Endothelial cell of umbilical vein (primary cell): ENCODE data around the gene PTPRE. TPM values are rescaled to one million over a fixed set of nuclear protein-coding genes. Genes with fewer than 3 reads are reported as not detected.
"Not testable (repeated sequence)": the region's sequence is repeated elsewhere in the genome, so short reads cannot be mapped to it uniquely, and the experiment has no call there.

Experiments
- BruUV-seq: library from RNA; stranded (reverse); fragments of 400-500 nt; replicated peaks from 2 replicates; lab custom pipeline; 2021; lab: Mats Ljungman, UMichigan
- CTCF ChIA-PET: fragments of 300-600, 350-600 bp; sonication (Branson Sonifier 250); formaldehyde crosslinking; loops from one replicate; lab custom pipeline; 2021; ENCODE audit warnings: antibody characterized with exemption, inconsistent platforms; lab: Charles Lee
- POLR2A ChIA-PET: fragments of 300-600, 350-600 bp; sonication (Branson Sonifier 250); formaldehyde crosslinking; loops from one replicate; lab custom pipeline; 2021; ENCODE audit warnings: antibody characterized with exemption, inconsistent platforms; lab: Charles Lee
- DNase-seq: peaks from one replicate; pipeline ENCODE4 v3.0.0-alpha.2; 2011; ENCODE audit warnings: low read depth, low spot score
- FAIRE-seq: peaks from 2 replicates; lab custom pipeline; 2011; peaks lifted over from hg19 to GRCh38; lab: Jason Lieb, UNC
- H2AFZ ChIP-seq: 2 replicates; pipeline ENCODE4 v1.6.0; 2012; ENCODE audit warnings: low read depth, low read length, control low read depth, inconsistent platforms
- H3K27ac ChIP-seq: 2 replicates; pipeline ENCODE4 v1.5.1; 2011; ENCODE audit warnings: low read depth, mild to moderate bottlenecking, control low read depth, low read length, moderate library complexity; ENCODE audit not compliant: insufficient read depth
- H3K27me3 ChIP-seq, 2 experiments: 2 replicates each; pipeline versions ENCODE4 v1.6.0 to v1.6.1; 2011; ENCODE audit warnings: low read length in 2 of 2, mixed read lengths in 1 of 2; ENCODE audit not compliant: control insufficient read depth in 2 of 2, insufficient read depth in 2 of 2
- H3K36me3 ChIP-seq, 2 experiments: 2 replicates in 1 of 2; 3 replicates in 1 of 2; pipeline ENCODE4 v1.5.1; 2011; ENCODE audit warnings: low read length in 2 of 2, mild to moderate bottlenecking in 1 of 2, moderate library complexity in 1 of 2; ENCODE audit not compliant: control insufficient read depth in 2 of 2, insufficient read depth in 2 of 2; ENCODE audit errors: extremely low read depth in 1 of 2
- H3K4me1 ChIP-seq: 3 replicates; pipeline ENCODE4 v1.5.1; 2011; ENCODE audit warnings: mild to moderate bottlenecking, low read length; ENCODE audit not compliant: control insufficient read depth, insufficient read depth; ENCODE audit errors: extremely low read depth
- H3K4me2 ChIP-seq: 2 replicates; pipeline ENCODE4 v1.6.1; 2011; ENCODE audit warnings: low read length, control low read depth, mixed read lengths; ENCODE audit not compliant: insufficient read depth
- H3K4me3 ChIP-seq, 3 experiments: fragments of 200-600 bp in 1 of 3; sonication (generic), shearing (Covaris generic) in 1 of 3; replicated peaks in 1 of 3; 2 replicates each; pipeline ENCODE4 v1.5.1; 2011 to 2016; ENCODE audit warnings: control low read depth in 3 of 3, low read length in 3 of 3, mild to moderate bottlenecking in 2 of 3, inconsistent platforms in 1 of 3, low read depth in 1 of 3, moderate library complexity in 1 of 3; ENCODE audit not compliant: insufficient read depth in 1 of 3
- H3K79me2 ChIP-seq: 2 replicates; pipeline ENCODE4 v1.6.0; 2012; ENCODE audit warnings: low read length, inconsistent platforms; ENCODE audit not compliant: control insufficient read depth, insufficient read depth
- H3K9ac ChIP-seq: replicated peaks from 2 replicates; pipeline ENCODE3; 2011; ENCODE audit warnings: low read length, control low read depth; ENCODE audit not compliant: insufficient read depth; ENCODE audit errors: extremely low read depth
- H3K9me1 ChIP-seq: replicated peaks from 3 replicates; pipeline ENCODE4 v1.6.0; 2011; ENCODE audit warnings: mild to moderate bottlenecking, low read length; ENCODE audit not compliant: control insufficient read depth, insufficient read depth; ENCODE audit errors: extremely low read depth
- H3K9me3 ChIP-seq: replicated peaks from 2 replicates; pipeline ENCODE4 v1.5.1; 2012; ENCODE audit warnings: low read length, inconsistent platforms; ENCODE audit not compliant: control insufficient read depth, insufficient read depth
- H4K20me1 ChIP-seq: replicated peaks from 2 replicates; pipeline ENCODE3; 2011; ENCODE audit warnings: mild to moderate bottlenecking, low read length; ENCODE audit not compliant: control insufficient read depth, insufficient read depth; ENCODE audit errors: extremely low read depth
- EZH2 ChIP-seq: IDR thresholded peaks from 2 replicates; pipeline ENCODE4 v1.6.1; 2012; ENCODE audit warnings: borderline replicate concordance, low read depth, mild to moderate bottlenecking, moderate library complexity, low read length, inconsistent platforms; ENCODE audit not compliant: severe bottlenecking
- FOS ChIP-seq: IDR thresholded peaks from 2 replicates; pipeline ENCODE4 v1.6.1; 2011; ENCODE audit warnings: mild to moderate bottlenecking, low read length, moderate library complexity, borderline replicate concordance; ENCODE audit not compliant: insufficient read depth
- GATA2 ChIP-seq: IDR thresholded peaks from 2 replicates; pipeline ENCODE4 v1.7.0; 2011; ENCODE audit warnings: low read depth, mild to moderate bottlenecking, moderate library complexity, mixed read lengths, low read length; ENCODE audit not compliant: insufficient read length, insufficient read depth
- JUN ChIP-seq: IDR thresholded peaks from 2 replicates; pipeline ENCODE4 v1.6.1; 2011; ENCODE audit warnings: borderline replicate concordance, low read depth; ENCODE audit not compliant: insufficient read length, insufficient read depth
- MAX ChIP-seq: IDR thresholded peaks from 2 replicates; pipeline ENCODE4 v1.6.1; 2011; ENCODE audit not compliant: insufficient read depth, insufficient read length
- MYC ChIP-seq: IDR thresholded peaks from one replicate; pipeline ENCODE4 v1.6.1; 2011; ENCODE audit warnings: mild to moderate bottlenecking, low read depth, low read length
- POLR2A ChIP-seq: IDR thresholded peaks from 2 replicates; pipeline ENCODE4 v1.6.1; 2012; ENCODE audit warnings: low read depth, mild to moderate bottlenecking, control low read depth, low read length
- POLR2AphosphoS5 ChIP-seq: IDR thresholded peaks from 2 replicates; pipeline ENCODE4 v1.6.1; 2012; ENCODE audit warnings: low read depth, mild to moderate bottlenecking, control low read depth, low read length, moderate library complexity; ENCODE audit not compliant: insufficient read depth
- dilution Hi-C: fragments of 300-500 bp; cut with MboI; formaldehyde crosslinking; loops from one replicate; pipeline ENCODE4 v1.15.0; 2019; ENCODE audit warnings: low sequenced_read_pairs; ENCODE audit not compliant: extremely low pct_ligation_motif_present
- intact Hi-C: fragments of 100-400 bp; cut with micrococcal nuclease; formaldehyde crosslinking; loops from one replicate; pipeline ENCODE4 v1.10.0; 2022
- polyA plus RNA-seq, 4 experiments: library from polyadenylated mRNA; depleted of rRNA in 3 of 4; stranded (reverse) in 3 of 4; unstranded in 1 of 4; fragments of >200 nt; gene quantifications; 2 replicates each; pipeline versions ENCODE4 v1.2.1 to v1.2.3, GENCODE V29; 2011 to 2012; ENCODE audit warnings: missing spikeins in 1 of 4
- total RNA-seq: library from RNA; stranded (reverse); gene quantifications from 2 replicates; pipeline ENCODE4 v1.2.3, GENCODE V29; 2021
- TF ChIP-seq, protein P1 (sequence below), 2 donors: IDR thresholded peaks; 1 replicate in 1 of 2; 2 replicates in 1 of 2; pipeline ENCODE4 v1.5.1; 2011; ENCODE audit warnings: low read length in 2 of 2, mild to moderate bottlenecking in 2 of 2, moderate library complexity in 2 of 2, control low read depth in 1 of 2, inconsistent platforms in 1 of 2, low read depth in 1 of 2; ENCODE audit not compliant: insufficient read depth in 1 of 2; ENCODE audit errors: extremely low read depth in 1 of 2

PTPRE gene
- total and polyA plus RNA-seq, 2 donors (not counting 3 experiments of a cell fraction or from before 2014, with no cell fraction given): 37.3 to 116 TPM

DNA sequence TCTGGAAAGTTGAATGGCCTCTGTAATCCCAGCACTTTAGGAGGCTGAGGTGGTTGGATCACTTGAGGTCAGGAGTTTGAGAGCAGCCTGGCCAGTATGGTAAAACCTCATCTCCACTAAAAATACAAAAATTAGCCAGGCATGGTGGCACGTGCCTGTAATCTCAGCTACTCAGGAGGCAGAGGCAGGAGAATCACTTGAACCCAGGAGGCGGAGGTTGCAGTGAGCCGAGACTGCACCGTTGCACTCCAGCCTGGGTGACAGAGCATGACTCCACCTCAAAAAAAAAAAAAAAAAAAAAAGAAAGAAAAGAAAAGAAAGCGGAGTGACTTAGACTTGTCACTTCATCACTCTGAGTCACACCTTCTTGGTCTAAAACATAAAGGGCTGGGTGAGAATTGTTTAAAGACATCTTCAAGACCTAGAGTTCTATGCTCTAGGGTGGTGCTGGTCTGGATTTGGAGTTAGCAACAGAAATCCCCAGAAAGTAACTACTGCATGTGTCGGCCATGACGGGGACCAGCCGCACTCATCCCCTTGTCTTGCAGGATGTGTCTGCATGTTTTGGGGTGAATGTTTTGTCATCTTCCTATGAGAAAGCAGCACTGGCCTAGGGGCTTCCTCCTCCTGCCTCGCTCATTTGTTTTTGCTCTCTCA lies 83.4 kb downstream of the PTPRE start:
- CTCF ChIA-PET: interaction anchor here (0.7 to 7.7 kb wide), 7 partner anchors 11 to 83 kb away, joined by 3 to 73 read pairs (median 8); partner anchors contain the start of gene PTPRE

DNA sequence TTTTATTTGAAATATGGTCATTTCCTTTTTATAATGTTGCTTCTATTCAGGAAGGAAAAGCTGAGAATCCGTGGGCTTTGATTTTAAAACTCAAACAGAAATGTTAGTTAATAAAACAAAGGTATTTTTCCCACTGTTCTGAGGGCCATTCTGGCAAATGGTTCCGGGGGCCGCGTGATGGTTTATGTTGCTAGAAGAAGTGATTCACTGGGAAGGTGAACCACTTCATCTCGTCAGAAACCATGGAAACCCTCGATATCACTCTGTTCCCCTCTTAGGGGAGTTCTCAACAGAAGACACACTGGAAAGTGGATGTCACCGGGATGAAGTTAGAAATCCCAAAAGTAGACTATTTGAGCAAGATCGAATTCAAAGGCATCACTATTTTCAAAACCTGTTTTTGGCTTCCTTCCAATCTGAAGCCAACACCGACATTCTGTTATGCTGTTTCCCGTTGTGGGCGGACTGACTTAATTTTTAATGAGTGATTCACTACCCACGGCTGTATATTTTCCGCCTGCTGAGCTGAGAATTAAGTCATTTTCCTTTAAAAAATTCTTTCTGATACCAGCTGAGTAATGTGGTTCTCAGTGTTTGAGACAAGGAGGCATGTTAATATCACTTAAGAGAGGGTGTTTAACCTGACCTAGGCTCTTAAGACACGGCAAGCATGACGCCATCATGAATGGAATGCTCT lies 84.1 kb downstream of the PTPRE start:
- FAIRE-seq (peak; percentile 93), DNase-seq (peak; percentile 97)
- Histone ChIP-seq H3K9me3 (no peaks in the 10 kb centered on the region), H3K9ac (peak overlapping the region; percentile 90), H4K20me1 (no peaks in the 10 kb centered on the region), H3K79me2 (peaks cover 73% of the 10 kb centered on the region), H3K4me3 (peak overlapping the region in 1 of 3 experiments; percentile 83), H3K27ac (peak overlapping the region; percentile 94), H2AFZ (no peak overlapping the region), H3K9me1 (no peaks in the 10 kb centered on the region), H3K36me3 (peaks cover 0 to 10% of the 10 kb centered on the region in 2 experiments), H3K4me1 (peaks cover 72% of the 10 kb centered on the region), H3K4me2 (peak overlapping the region; percentile 93), H3K27me3 (no peaks in the 10 kb centered on the region)
- BruUV-seq: TSS peak; percentile 42
- dilution Hi-C loops: no loop called here
- intact Hi-C loops: loop anchor here (1.0 to 5.0 kb wide), 6 partner anchors 9 to 1316 kb away; partner anchors contain the start of gene PTPRE
- CTCF ChIA-PET: interaction anchor here (0.7 to 7.7 kb wide), 13 partner anchors 9 to 84 kb away, joined by 3 to 73 read pairs (median 4); partner anchors contain the start of gene PTPRE
- POLR2A ChIA-PET: interaction anchor here (0.6 to 1.0 kb wide), 4 partner anchors 10 to 84 kb away, joined by 3 to 5 read pairs (median 3); partner anchors contain the start of gene PTPRE
- TF ChIP-seq POLR2A (peak; percentile 60), GATA2 (peak; percentile 34), FOS (peak; percentile 76), POLR2AphosphoS5 (peak; percentile 30), MYC (no peak), EZH2 (no peak), JUN (peak; percentile 87), MAX (no peak)
- TF ChIP-seq, protein P1, sequence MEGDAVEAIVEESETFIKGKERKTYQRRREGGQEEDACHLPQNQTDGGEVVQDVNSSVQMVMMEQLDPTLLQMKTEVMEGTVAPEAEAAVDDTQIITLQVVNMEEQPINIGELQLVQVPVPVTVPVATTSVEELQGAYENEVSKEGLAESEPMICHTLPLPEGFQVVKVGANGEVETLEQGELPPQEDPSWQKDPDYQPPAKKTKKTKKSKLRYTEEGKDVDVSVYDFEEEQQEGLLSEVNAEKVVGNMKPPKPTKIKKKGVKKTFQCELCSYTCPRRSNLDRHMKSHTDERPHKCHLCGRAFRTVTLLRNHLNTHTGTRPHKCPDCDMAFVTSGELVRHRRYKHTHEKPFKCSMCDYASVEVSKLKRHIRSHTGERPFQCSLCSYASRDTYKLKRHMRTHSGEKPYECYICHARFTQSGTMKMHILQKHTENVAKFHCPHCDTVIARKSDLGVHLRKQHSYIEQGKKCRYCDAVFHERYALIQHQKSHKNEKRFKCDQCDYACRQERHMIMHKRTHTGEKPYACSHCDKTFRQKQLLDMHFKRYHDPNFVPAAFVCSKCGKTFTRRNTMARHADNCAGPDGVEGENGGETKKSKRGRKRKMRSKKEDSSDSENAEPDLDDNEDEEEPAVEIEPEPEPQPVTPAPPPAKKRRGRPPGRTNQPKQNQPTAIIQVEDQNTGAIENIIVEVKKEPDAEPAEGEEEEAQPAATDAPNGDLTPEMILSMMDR (IDR thresholded peaks at IDR 0.05; ENCODE audit: extremely low read depth in 1 of 2, insufficient read depth in 1 of 2, low read depth in 1 of 2, low read length in 2 of 2): no peak

More for the DNA sequence above, 83.4 kb downstream of the PTPRE start:
- H2AFZ ChIP-seq, H3K9me3 ChIP-seq, H4K20me1 ChIP-seq, H3K36me3 ChIP-seq, H3K9me1 ChIP-seq, dilution Hi-C loops, POLR2A ChIA-PET, DNase-seq, H3K27me3 ChIP-seq, BruUV-seq: not testable (repeated sequence)
- Histone ChIP-seq H3K9ac (peak overlapping the region; percentile 90), H3K4me2 (peak overlapping the region; percentile 93), H3K27ac (peak overlapping the region; percentile 94), H3K4me3 (peak overlapping the region in 2 of 3 experiments; percentile 20 to 83), H3K4me1 (peaks cover 74% of the 10 kb centered on the region), H3K79me2 (peaks cover 65% of the 10 kb centered on the region)
- FAIRE-seq: peak; percentile 62
- peak; percentile 65 for TF ChIP-seq POLR2A
- intact Hi-C loops: loop anchor here (5.0 kb wide), 1 partner anchor 1317 kb away; no protein-coding TSS in a partner anchor
